GM13977 (cell line): ENCODE measurements around the gene ETV7.

Experiments used
- DNase-seq: peaks from one replicate; pipeline ENCODE4 v3.0.0; 2012; ENCODE audit warnings: low spot score
- CTCF ChIP-seq: IDR thresholded peaks from 2 replicates; pipeline ENCODE4 v1.5.1; 2012; ENCODE audit warnings: mild to moderate bottlenecking, control low read depth; ENCODE audit not compliant: insufficient read depth; ENCODE audit errors: extremely low read depth, missing control alignments
- in situ Hi-C: fragments of 300-500 bp; cut with MboI; formaldehyde crosslinking; loops from one replicate; pipeline ENCODE4 v1.12.0; 2022; ENCODE audit warnings: low sequenced_read_pairs, low pct_unique_long_range_greater_than_20kb, mixed read lengths, inconsistent platforms; ENCODE audit not compliant: unreplicated experiment

The ETV7 gene

GRCh38 chr6:36337814-36338213 is 49.7 kb downstream of the ETV7 start:
- no peak for TF ChIP-seq CTCF
- no peak for DNase-seq
- in situ Hi-C loops: no loop called here

- in situ Hi-C loops: no loop called here
- DNase-seq: peak; percentile 45
- TF ChIP-seq CTCF: no peak
These were observed 50.7 kb downstream of the ETV7 start, which contains the start of gene BNIP5 for GRCh38 chr6:36336779-36337241. TSS of gene BNIP5 (minus strand) at chr6:36336888. CDS start at chr6:36330690, 6,198 bp downstream.

- TF ChIP-seq CTCF: no peak
- in situ Hi-C loops: no loop called here
- no peak for DNase-seq
These were observed 51.2 kb downstream of the ETV7 start for GRCh38 chr6:36336208-36336710.

GRCh38 chr6:36335465-36336207 is 51.8 kb downstream of the ETV7 start:
- DNase-seq: no peak
- TF ChIP-seq CTCF: no peak
- in situ Hi-C loops: no loop called here

GRCh38 chr6:36334832-36335459 is 52.5 kb downstream of the ETV7 start:
- no peak for DNase-seq
- in situ Hi-C loops: no loop called here
- no peak for TF ChIP-seq CTCF

GRCh38 chr6:36333931-36334725 is 53.3 kb downstream of the ETV7 start:
- DNase-seq: no peak
- in situ Hi-C loops: no loop called here
- no peak for TF ChIP-seq CTCF
